Endothelial cell (in vitro differentiated cells): ENCODE measurements around the gene SPON1. TPM values are rescaled to one million over a fixed set of nuclear protein-coding genes. Genes with fewer than 3 reads are reported as not detected.
A peak's percentile ranks its signal among the peaks of the same experiment; 100 is the strongest.
"Not testable (repeated sequence)": the region's sequence is repeated elsewhere in the genome, so short reads cannot be mapped to it uniquely, and the experiment has no call there.

Experiments
- DNase-seq: peaks from one replicate; pipeline ENCODE4 v3.0.0; 2021; ENCODE audit warnings: low spot score
- H3K27ac Mint-ChIP-seq: one replicate; pipeline ENCODE4 v1.8.0; 2021; ENCODE audit warnings: mixed read lengths, inconsistent platforms; ENCODE audit not compliant: unreplicated experiment
- H3K27me3 Mint-ChIP-seq: one replicate; pipeline ENCODE4 v1.8.0; 2021; ENCODE audit warnings: mild to moderate bottlenecking, moderate library complexity, mixed read lengths, inconsistent platforms; ENCODE audit not compliant: unreplicated experiment
- H3K36me3 Mint-ChIP-seq: one replicate; pipeline ENCODE4 v1.8.0; 2021; ENCODE audit warnings: mild to moderate bottlenecking, low read depth, mixed read lengths, inconsistent platforms; ENCODE audit not compliant: unreplicated experiment
- H3K4me1 Mint-ChIP-seq: one replicate; pipeline ENCODE4 v1.8.0; 2021; ENCODE audit warnings: mild to moderate bottlenecking, mixed read lengths, inconsistent platforms; ENCODE audit not compliant: unreplicated experiment
- H3K4me3 Mint-ChIP-seq: one replicate; pipeline ENCODE4 v1.8.0; 2021; ENCODE audit warnings: mild to moderate bottlenecking, mixed read lengths, inconsistent platforms; ENCODE audit not compliant: unreplicated experiment
- H3K9me3 Mint-ChIP-seq: one replicate; pipeline ENCODE4 v1.8.0; 2021; ENCODE audit warnings: mixed read lengths, inconsistent platforms; ENCODE audit not compliant: unreplicated experiment
- total RNA-seq: library from RNA; stranded (reverse); fragmentation: NEBNext Ultra II Directional; extraction: Animal tissue kit (Norgen Biotek cat#: 25700); gene quantifications from one replicate; pipeline ENCODE4 v1.2.1, GENCODE V29; 2021; ENCODE audit not compliant: unreplicated experiment
- TF ChIP-seq, protein P1 (sequence below): fragments of 200-600 bp; sonication (generic); IDR thresholded peaks from one replicate; pipeline ENCODE4 v1.5.0; 2021; ENCODE audit warnings: antibody characterized with exemption; ENCODE audit not compliant: unreplicated experiment

The SPON1 gene
- total RNA-seq, 1 donor from 2014 or later: 120 TPM

DNA sequence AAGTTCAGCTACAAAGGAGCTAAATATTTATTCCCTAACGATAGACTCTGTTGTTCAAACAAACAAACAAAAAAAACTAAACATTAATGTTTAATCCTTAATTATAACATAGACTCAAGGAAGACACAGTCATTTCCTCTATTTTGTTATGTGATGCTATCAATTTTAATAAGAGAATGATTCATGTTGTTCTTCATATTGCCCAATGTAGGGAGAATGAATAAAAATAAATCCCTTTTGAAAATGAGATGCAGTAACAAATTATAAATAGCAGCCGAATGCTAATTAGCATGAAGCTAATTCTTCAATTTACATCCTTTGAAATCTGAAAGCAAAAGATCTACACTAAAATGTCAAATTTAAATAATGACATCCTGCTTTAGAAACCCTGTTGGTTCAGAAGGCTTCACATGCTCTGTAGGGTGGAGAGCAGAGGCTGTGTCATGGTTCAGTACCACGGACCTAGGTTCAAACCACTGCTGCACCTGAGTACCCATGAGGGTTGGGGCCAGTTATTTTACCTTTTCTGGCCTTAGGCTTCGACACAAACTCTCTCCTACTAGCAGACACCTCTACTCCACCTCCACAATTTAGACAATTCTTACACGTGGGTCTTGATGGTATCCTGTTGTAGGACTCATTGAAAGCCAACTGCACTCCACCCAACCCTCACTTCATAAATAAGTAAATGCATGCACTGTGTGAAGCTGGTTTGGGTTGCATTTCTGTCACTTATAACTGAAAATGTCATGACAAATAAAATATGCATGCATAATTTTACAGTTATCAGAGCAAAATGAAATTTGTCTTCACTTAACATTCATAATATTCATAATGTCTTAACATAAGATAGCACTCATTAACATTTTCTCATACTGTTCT is 307.4 kb downstream of the SPON1 start:
- Mint-ChIP-seq H3K27ac (no peak overlapping the region), H3K4me1 (peaks cover 22% of the 10 kb centered on the region), H3K27me3 (peaks cover 6% of the 10 kb centered on the region), H3K9me3 (no peaks in the 10 kb centered on the region), H3K4me3 (no peak overlapping the region), H3K36me3 (peaks cover 30% of the 10 kb centered on the region)
- DNase-seq: no peak
- TF ChIP-seq, protein P1, sequence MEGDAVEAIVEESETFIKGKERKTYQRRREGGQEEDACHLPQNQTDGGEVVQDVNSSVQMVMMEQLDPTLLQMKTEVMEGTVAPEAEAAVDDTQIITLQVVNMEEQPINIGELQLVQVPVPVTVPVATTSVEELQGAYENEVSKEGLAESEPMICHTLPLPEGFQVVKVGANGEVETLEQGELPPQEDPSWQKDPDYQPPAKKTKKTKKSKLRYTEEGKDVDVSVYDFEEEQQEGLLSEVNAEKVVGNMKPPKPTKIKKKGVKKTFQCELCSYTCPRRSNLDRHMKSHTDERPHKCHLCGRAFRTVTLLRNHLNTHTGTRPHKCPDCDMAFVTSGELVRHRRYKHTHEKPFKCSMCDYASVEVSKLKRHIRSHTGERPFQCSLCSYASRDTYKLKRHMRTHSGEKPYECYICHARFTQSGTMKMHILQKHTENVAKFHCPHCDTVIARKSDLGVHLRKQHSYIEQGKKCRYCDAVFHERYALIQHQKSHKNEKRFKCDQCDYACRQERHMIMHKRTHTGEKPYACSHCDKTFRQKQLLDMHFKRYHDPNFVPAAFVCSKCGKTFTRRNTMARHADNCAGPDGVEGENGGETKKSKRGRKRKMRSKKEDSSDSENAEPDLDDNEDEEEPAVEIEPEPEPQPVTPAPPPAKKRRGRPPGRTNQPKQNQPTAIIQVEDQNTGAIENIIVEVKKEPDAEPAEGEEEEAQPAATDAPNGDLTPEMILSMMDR: no peak

DNA sequence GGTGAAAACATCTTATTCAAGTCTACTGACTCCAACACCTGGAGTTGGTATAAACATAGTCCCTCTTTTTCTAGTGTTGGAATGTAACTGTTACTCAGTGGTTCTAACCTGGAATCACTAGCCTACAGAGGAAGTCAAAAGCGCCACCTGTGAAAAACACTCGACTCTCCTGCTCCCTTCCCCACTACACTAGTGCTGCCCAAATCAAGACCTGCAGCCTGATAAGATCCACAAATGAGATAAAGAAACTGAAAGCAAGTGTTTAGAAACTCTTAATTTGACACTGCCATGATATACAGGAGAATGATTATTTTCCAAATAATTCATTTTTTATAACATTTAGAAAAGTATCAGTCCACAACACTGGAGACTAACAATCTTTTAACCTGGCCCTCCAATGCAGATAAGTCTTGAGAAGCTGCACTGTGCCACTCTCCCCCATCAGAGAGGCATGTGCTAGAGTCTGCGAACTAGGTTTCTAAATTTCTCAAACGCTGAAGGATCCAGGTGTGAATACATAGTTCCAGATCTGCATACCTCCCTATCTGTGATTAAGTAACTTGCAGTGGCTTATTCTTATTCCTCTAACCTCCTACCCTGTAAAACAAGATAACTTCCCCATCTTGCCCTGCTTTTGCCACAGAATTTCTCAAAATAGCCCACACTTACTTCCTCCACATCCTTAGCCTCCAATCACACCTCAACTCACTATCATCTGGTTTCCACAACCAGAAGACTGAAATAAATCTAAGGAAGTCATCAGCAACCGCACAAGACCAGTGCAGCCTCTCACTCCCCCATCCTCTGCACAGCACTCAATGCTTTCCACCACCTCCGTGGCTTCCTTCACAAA is 308.4 kb downstream of the SPON1 start:
- Mint-ChIP-seq H3K27ac (no peak overlapping the region), H3K9me3 (peaks cover 4% of the 10 kb centered on the region), H3K36me3 (peaks cover 26% of the 10 kb centered on the region), H3K27me3 (peaks cover 11% of the 10 kb centered on the region), H3K4me3 (no peak overlapping the region), H3K4me1 (peaks cover 26% of the 10 kb centered on the region)
- DNase-seq: no peak
- TF ChIP-seq, protein P1: no peak

DNA sequence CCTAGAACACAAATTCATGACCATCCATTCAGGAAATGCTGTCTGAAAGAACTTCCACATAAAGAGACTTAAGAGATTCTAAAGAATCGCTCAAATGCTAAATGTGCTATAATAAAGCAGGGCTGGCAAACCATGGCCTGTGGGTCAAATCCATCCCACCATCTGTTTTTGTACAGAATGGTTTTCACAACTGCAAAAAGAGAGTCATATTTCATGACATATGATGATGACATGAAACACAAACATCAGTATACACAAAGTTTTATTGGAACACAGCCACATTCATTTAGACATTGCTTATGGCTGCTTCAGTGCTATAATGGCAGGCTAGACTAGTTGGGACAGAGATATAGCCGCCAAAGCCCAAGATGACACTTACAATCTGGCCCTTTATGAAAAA is 311.4 kb downstream of the SPON1 start:
- peaks cover 8% of the 10 kb centered on the region for H3K9me3 Mint-ChIP-seq
- H3K4me1 Mint-ChIP-seq: peaks cover 29% of the 10 kb centered on the region
- TF ChIP-seq, protein P1: no peak
- H3K4me3 Mint-ChIP-seq: no peak overlapping the region
- peaks cover 31% of the 10 kb centered on the region for H3K36me3 Mint-ChIP-seq
- H3K27ac Mint-ChIP-seq: no peak overlapping the region
- DNase-seq: no peak
- peaks cover 19% of the 10 kb centered on the region for H3K27me3 Mint-ChIP-seq

DNA sequence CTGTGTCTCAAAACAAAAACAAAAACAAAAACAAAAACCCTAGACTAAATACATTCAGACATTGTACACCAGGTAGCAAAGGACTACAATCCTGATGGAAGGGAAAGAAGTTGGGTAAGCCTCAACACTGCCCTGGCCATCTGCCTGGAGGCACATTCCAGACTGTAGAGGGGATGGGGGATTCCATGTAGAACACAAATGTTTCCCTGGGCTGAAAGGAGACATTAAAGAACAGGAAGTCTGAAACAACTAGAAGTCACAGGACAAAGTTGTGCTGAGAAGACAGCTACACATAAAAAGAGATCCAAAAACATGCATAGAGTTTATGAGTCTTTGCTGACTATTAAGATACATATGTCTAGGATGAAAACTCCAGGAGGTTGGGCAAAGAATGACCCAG is 312.6 kb downstream of the SPON1 start:
- H3K9me3 Mint-ChIP-seq: peaks cover 8% of the 10 kb centered on the region
- peak overlapping the region; percentile 16 for H3K4me3 Mint-ChIP-seq
- H3K27ac Mint-ChIP-seq: no peak overlapping the region
- TF ChIP-seq, protein P1: no peak
- H3K27me3 Mint-ChIP-seq: peaks cover 19% of the 10 kb centered on the region
- H3K36me3 Mint-ChIP-seq: peaks cover 31% of the 10 kb centered on the region
- H3K4me1 Mint-ChIP-seq: peaks cover 29% of the 10 kb centered on the region
- no peak for DNase-seq

DNA sequence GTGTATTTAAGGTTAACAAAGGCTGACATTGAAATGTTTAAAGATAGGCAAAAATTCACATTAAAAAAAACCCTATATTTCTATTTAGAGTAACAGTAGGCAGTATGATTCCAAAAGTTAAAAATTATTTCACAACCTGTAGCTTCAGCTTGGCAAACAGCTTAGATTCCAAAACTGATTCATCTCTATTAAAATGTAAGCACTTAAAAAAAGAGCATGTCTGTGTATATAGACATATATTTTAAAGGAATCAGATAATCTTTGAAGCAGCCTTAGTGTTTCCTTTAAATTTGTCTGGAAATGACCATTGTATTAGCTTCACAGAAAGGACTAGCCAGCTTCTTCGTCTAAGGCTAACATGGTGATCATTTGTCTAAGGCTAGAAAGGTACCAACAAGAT is 316.3 kb downstream of the SPON1 start:
- peaks cover 19% of the 10 kb centered on the region for H3K36me3 Mint-ChIP-seq

More for the DNA sequence above, 316.3 kb downstream of the SPON1 start:
- not testable (repeated sequence) for H3K27ac Mint-ChIP-seq, DNase-seq, H3K4me3 Mint-ChIP-seq, H3K9me3 Mint-ChIP-seq
- H3K4me1 Mint-ChIP-seq: peaks cover 12% of the 10 kb centered on the region
- H3K27me3 Mint-ChIP-seq: peaks cover 12% of the 10 kb centered on the region
